GM18951 (cell line): ENCODE data around the gene CATSPERD.

Source experiments
- POLR2A ChIP-seq: IDR thresholded peaks from 4 replicates; pipeline ENCODE4 v1.6.1; 2011; ENCODE audit warnings: mild to moderate bottlenecking; ENCODE audit not compliant: insufficient read length, insufficient read depth; ENCODE audit errors: extremely low read depth
- in situ Hi-C: fragments of 300-500 bp; cut with MboI; formaldehyde crosslinking; loops from one replicate; pipeline ENCODE4 v1.12.0; 2022; ENCODE audit warnings: low sequenced_read_pairs, mixed read lengths, inconsistent platforms; ENCODE audit not compliant: unreplicated experiment

The CATSPERD gene

DNA sequence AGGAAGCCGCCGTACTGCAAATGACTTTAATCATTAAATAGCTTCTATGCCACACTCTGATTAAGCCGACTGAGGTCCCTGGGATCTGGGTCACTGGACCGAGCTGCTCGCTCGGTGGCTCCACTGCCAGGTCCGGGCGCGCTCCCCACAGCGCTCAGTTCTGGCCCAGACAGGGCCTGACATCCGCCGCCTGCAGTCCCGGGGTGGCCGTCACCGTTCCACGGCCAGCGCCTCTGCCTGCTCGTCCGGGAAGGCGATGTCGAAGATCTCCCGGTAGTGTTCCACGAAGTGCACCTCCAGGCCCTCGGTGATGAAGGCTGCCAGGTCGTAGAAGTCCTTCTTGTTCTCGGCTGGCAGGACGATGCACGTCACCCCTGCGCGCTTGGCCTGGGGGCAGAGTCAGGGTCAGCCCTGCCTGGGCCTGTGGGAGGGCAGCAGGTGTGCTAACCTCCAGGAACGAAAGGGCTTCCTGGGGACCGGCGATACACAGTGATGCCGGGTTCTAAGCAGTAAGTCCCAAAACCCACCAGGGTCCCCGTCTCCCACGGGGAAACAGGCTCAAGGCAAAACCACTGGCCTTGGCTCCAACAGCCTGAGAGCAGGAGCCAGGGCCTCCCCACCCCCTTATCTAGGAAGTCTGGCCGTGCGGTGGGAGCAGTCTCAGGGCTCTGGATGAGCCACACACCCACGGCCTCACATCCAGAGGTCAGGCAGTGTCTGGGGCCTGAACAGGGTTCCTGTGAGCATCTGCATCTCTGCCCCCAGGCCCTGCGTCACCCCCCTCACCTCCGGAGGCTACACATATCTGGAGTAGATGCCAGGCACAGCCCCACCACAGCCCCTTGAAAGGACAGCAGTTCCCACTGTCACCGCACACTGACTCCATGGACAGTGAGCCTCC is 28.4 kb upstream of the CATSPERD start:
- TF ChIP-seq POLR2A: no peak
- in situ Hi-C loops: no loop called here

DNA sequence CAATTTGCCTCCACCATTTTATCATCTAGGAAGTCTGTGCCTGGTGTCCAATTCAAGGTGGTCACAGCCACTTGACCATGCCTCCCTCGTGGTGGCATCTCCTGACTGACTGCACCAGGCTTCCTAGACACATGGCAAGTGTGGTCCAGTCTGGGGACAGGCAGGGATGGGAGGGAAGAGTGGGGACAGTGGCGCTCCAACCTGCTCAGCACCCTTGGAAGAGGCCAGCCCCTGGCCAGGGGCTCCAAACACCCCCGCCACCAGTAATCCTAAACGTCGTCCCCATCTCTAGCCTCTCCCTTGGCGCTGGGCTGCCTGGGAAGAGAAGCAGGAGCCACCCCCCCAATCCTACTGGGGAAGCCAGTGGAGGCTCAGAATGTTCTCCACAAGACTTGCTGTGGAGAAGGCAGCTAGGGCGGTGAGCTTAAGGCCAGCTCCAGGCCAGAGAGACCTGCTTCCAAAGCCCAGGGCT is 27.7 kb upstream of the CATSPERD start:
- TF ChIP-seq POLR2A: peak; percentile 14
- in situ Hi-C loops: no loop called here

DNA sequence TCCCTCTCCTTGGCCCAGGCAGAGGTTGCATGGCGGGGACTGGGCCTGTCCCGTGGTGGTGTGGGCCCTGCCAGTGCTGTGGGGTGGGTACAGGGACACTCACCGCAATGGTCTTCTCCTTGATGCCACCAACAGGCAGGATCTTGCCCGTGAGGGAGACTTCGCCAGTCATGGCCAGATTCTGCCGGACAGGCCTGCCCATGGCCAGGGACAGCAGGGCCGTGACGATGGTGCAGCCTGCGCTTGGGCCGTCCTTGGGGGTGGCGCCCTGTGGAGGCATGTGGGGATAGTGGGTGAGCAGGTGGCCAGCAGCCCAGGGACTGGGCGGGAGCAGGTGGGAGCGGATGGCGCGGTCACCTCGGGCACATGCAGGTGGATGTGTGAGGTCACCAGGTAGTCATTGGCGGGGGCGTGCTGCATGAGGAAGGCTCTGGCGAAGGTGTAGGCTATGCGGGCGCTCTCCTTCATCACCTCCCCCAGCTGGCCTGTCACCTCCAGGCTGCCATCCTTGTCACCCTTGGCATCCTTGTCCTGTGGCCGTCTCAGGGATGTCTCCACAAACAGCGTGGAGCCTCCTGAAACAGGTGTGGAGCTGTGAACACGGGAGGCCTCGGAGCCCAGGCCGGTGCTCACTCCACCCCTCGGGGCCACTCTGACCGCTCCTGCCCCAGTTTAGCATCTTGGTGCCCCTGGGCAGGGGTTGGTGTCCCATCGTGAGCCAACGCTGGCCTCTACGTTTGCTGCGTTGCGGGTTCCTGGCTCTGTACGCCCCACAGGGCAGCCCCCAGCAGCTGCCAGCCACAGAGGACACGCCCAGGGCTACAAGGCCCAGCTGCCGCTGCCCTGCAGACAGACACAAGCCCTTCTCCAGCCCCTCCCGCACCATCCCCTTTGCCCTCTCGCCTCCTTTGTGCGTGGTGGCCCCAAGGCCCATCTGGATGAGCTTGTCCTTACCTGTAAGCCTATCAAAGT is 27.0 kb upstream of the CATSPERD start:
- no peak for TF ChIP-seq POLR2A
- in situ Hi-C loops: no loop called here

DNA sequence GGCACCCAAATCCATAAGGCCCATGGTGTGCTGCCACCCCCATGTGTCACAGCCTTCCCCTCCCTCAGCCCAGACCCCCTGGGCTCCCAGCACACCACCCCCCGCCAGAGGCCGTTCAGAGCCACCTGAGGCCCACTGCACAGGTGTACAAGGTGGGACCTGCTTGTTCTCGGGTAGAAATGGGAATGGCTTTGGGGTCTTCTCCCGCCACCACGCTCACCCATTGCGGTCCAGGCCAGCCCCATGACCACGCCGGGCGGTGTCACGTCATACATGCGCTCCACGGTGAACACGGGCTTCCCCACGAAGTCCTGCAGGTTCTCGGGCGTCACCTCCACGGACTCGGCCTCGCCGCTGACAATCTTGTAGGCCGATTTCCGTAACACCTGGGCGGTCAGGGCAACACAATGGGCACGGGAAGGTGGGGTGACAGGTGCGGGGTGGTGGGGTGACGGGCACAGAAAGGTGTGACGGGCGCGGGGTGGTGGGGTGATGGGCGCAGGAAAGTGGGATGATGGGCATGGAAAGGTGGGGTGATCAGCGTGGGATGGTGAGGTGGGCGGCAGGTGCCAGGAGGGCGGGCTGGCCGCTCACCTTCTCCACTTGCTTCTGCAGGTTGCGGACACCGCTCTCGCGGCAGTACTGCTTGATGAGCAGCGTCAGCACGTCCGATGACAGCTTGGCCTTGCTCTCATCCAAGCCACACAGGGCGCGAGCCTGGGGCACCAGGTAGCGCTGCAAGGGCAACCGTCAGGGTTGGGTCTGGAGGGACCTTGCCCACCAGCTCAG is 26.1 kb upstream of the CATSPERD start:
- in situ Hi-C loops: no loop called here
- TF ChIP-seq POLR2A: no peak

DNA sequence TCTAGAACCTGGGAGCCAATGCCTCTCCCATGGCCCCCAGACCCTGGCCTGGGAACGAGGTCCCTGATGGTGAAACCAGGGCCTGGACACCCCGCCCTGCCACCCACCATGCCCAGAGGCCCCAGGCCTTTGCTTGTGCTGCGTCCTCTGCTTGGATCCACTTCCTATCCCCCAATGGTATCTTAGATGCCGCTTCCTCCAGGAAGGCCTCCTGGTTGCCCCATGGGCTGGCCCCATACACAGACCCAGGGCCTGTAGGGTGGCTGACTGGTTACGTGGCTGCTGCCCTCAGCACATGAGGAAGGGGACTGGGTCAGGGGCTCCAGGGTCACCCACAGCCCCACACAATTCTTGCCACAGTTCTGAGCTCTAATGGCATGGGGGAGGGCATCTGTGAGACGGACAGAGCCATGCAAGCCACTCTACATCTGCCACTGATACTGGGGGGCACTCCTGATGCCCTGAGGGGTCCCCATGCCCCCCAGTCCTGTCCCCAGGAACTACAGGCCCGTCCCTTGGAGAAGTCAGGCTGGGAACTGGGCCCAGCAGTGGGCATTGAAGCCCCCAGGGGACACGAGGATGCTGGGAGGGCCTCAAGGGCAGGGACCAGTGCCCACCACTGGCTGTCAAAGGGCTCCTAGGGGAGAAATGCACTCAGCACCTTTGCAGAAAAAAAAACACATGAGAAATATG is 25.3 kb upstream of the CATSPERD start:
- in situ Hi-C loops: no loop called here
- peak; percentile 7 for TF ChIP-seq POLR2A

DNA sequence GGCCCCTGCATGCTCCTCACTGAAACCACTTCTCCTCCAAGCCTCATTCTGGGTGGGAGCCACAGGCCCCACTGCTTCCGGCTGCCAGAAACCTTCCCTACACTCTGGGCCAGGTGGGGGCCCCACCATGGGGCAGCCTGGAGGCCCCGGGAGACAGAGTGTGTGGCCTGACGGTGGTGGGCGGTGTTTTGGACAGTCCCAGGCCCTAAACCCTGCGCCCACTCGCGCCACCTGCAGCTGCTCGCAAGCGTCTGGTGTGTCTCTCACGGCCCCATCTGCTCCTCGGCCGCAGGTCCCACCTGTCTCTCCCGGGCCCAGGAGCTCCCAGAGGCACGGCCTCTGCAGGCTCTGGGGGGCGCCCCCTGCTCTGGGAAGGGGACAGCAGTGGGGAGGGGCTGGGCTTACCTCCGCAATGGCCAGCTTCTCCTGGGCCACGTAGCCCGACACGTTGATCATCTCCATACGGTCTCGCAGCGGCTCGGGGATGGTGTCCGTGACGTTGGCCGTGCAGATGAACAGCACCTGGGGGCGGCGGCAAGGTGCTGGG is 24.7 kb upstream of the CATSPERD start:
- in situ Hi-C loops: no loop called here
- peak; percentile 8 for TF ChIP-seq POLR2A

DNA sequence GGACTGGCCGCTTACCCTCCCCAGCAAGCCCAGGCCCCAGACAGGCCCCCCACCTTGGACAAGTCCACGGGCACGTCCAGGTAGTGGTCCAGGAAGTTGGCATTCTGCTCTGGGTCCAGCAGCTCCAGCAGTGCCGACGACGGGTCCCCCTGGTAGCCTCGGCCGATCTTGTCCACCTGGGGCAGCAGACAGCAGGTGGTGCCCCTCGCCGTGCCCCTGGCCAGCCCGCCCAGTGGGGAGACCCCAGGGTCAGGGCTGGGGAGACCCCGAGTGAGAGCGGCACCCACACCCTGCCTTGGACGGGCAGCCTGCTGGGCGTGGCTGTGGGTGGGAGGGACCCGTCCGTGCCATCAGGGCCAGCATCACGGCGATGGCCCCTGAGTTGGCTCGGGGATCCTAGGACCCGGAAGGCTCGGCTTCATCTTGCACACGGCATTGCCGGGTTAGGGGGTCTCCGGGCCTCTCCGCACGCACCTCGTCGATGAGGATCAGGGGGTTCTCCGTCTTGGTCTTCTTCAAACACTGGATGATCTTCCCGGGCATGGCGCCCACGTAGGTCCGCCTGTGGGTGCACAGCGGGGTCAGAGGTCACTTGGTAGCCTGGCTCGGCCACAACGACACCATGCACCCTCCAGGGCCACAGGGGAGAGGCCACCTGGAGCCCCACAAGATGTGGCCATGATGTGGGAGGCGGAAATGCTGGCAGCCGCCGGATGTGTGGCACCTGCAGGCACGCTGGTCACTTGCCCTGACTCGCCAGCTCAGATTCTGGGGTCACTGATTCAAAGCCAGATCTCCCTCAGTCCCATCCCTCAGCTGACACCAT is 24.0 kb upstream of the CATSPERD start:
- in situ Hi-C loops: no loop called here
- TF ChIP-seq POLR2A: no peak

DNA sequence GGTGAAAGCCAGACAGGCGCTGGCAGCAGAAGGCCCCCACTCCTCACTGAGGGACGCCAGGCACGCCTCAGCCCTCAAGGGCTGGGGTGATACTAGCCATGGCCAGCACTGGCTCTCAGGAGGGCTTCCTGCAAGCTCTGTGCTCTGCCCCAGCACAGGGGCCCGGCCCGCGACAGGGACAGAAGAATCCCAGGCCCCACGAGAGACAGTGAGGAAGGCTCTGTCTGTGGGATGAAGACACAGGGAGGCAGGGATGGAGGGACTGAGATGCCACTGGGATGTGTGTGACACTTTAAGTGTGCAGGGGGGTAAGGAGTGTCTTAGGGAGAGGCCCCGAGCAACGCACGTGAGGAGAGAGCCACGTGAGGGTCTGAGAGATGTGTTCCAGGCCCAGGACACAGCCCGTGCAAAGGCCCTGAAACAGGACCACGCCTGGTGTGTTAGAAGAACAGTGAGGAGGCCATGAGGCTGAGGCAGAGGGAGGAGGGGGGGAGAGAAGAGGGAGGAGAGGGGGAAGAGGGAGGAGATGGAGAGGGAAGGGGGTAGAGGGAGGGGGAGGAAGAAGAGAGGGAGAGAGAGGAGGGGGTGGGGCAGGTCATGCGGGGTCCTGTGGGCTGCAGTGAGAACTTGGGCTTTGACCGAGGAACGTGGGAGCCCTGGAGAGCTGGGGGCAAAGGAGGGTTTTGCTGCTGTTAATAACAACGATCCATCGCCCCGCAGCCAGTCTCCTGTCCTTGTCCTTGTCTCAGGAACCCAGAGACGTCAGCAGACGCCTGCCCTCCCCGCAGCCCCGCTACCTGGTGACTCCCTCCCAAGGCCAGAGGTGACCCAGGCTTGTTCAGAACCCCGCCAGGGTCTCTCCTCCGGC is 23.2 kb upstream of the CATSPERD start:
- TF ChIP-seq POLR2A: no peak
- in situ Hi-C loops: no loop called here

DNA sequence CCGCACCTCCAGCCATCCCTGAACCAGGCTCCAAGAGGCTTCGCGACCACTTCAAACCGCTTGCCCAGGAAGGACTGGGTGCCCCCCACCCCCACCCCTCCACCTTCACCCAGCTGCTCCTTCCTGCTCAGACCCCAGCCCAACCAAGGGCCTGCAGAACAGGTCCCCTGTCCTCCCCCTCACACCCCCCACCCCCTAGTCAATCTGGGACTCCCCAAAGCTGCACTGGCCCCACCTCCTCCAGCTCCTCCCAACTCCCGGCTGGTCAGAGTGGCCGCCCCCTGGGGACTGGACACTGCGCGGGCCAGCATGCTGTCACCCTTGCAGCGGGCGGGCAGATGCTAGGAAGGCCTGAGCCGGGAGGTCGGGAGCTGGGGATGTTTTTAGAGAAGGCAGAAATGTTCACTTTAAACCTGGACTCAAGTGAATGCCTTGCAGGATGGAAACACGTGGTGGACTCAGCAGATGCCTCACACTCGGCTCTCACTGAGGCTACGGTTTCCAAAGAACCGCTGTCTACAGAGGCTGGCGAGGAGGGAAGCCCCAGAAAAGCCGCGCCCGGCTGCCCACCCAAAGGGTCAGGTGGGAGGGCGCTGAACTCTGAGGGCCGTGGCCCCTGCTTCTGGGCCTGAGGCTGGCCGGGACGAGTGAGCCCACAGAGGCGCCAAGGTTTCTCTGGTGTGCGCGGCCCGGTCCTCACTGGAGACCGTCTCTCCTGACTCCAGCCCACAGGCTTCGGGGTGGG is 22.4 kb upstream of the CATSPERD start:
- TF ChIP-seq POLR2A: peak; percentile 16
- in situ Hi-C loops: no loop called here
